GM23338 (cell line): ENCODE measurements around the gene TTC6.

Experiments used
- CREB1 ChIP-seq: fragments of 250-450 bp; sonication (Bioruptor Pico); IDR thresholded peaks from 2 replicates; pipeline ENCODE4 v1.5.0; 2020; ENCODE audit warnings: low read depth, mild to moderate bottlenecking, moderate library complexity
- CTCF ChIP-seq, 2 experiments: fragments of 200-600 bp in 1 of 2; sonication (generic) in 1 of 2; conservative IDR thresholded peaks; 2 replicates each; pipeline versions ENCODE4 v1.5.1 to v1.6.1; 2016 to 2017; ENCODE audit warnings: antibody characterized with exemption in 2 of 2, low read depth in 2 of 2, mild to moderate bottlenecking in 2 of 2, moderate library complexity in 1 of 2
- ETS1 ChIP-seq: IDR thresholded peaks from 2 replicates; pipeline ENCODE4 v1.6.1; 2016; ENCODE audit warnings: antibody characterized with exemption
- EZH2 ChIP-seq: fragments of 200-600 bp; sonication (generic); IDR thresholded peaks from one replicate; pipeline ENCODE4 v1.8.0; 2017; ENCODE audit warnings: antibody characterized with exemption, mild to moderate bottlenecking, low read depth; ENCODE audit not compliant: unreplicated experiment
- EZH2phosphoT487 ChIP-seq: fragments of 200-600 bp; sonication (generic); IDR thresholded peaks from one replicate; pipeline ENCODE4 v1.8.1; 2018; ENCODE audit warnings: antibody characterized with exemption; ENCODE audit not compliant: unreplicated experiment
- JUNB ChIP-seq: IDR thresholded peaks from one replicate; pipeline ENCODE4 v1.6.1; 2016; ENCODE audit warnings: antibody characterized with exemption; ENCODE audit not compliant: unreplicated experiment
- NANOG ChIP-seq: IDR thresholded peaks from 2 replicates; pipeline ENCODE4 v1.6.1; 2016; ENCODE audit warnings: antibody characterized with exemption, borderline replicate concordance
- POLR2AphosphoS5 ChIP-seq: IDR thresholded peaks from 2 replicates; pipeline ENCODE4 v1.6.1; 2016; ENCODE audit warnings: antibody characterized with exemption, low read depth
- REST ChIP-seq: IDR thresholded peaks from one replicate; pipeline ENCODE4 v1.6.1; 2018; ENCODE audit warnings: antibody characterized with exemption; ENCODE audit not compliant: unreplicated experiment
- STAT1 ChIP-seq: IDR thresholded peaks from one replicate; pipeline ENCODE4 v1.6.1; 2016; ENCODE audit warnings: antibody characterized with exemption; ENCODE audit not compliant: unreplicated experiment
- ZNF114 ChIP-seq: fragments of 250-450 bp; sonication (Bioruptor Pico); IDR thresholded peaks from 2 replicates; pipeline ENCODE4 v1.5.0; 2020; ENCODE audit warnings: mild to moderate bottlenecking, moderate library complexity

GRCh38 chr14:37565550-37565949, 29.9 kb upstream of the TTC6 start:
- TF ChIP-seq EZH2 (no peak), CREB1 (CRISPR knock-in tag) (no peak), CTCF (conservative IDR thresholded peaks at IDR 0.05; ENCODE audit: low read depth in 2 of 2) (peak; percentile 78 to 80), POLR2AphosphoS5 (no peak), REST (no peak), EZH2phosphoT487 (no peak), STAT1 (no peak), ZNF114 (CRISPR knock-in tag) (no peak), JUNB (no peak), NANOG (no peak), ETS1 (no peak)
